ENCODE data around the gene NDFIP2.

DNA sequence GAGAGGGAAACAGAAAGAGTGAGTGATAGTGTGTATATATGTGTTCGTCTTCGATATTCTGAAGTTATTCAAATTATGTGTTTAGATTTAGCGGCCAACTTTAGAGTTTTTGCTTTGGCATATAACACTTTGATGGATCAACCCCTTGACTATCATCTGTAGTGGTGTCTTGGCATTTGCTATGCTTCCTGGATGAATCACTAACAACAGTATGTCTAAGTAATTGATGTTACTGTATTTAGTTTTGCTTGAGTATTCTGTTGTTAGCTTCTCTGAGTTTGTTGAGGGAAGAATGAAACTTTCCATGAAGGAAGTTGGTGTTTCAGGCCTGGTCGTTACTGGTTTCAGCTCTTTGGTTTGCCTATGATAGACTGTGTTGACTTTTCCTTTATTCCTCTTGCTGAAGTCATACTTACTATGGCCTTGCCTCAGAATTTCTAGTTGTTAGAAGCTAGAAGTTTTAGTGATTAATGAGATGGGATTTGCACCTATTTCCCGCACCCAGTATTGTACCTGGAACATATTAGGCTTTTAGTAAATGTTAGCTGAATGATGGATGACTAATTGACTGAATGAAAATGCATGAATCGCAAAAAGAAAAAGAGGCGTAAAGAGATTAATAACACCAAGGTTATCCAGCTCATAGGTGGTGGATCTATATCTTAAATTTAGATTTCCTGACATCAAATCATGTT is 20.7 kb downstream of the NDFIP2 start:
- TF ChIP-seq, protein P1, sequence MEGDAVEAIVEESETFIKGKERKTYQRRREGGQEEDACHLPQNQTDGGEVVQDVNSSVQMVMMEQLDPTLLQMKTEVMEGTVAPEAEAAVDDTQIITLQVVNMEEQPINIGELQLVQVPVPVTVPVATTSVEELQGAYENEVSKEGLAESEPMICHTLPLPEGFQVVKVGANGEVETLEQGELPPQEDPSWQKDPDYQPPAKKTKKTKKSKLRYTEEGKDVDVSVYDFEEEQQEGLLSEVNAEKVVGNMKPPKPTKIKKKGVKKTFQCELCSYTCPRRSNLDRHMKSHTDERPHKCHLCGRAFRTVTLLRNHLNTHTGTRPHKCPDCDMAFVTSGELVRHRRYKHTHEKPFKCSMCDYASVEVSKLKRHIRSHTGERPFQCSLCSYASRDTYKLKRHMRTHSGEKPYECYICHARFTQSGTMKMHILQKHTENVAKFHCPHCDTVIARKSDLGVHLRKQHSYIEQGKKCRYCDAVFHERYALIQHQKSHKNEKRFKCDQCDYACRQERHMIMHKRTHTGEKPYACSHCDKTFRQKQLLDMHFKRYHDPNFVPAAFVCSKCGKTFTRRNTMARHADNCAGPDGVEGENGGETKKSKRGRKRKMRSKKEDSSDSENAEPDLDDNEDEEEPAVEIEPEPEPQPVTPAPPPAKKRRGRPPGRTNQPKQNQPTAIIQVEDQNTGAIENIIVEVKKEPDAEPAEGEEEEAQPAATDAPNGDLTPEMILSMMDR (IDR thresholded peaks at IDR 0.05): no peak
- TF ChIP-seq POLR2A (IDR thresholded peaks at IDR 0.05): no peak
